Neural crest cell (in vitro differentiated cells): ENCODE data around the gene FRMD4A. TPM values are rescaled to one million over a fixed set of nuclear protein-coding genes. Genes with fewer than 3 reads are reported as not detected.

ENCODE experiments used
- DNase-seq: peaks from one replicate; pipeline ENCODE4 v3.0.0; 2021; ENCODE audit warnings: low read depth, mixed read lengths, low spot score
- H3K27ac Mint-ChIP-seq: one replicate; pipeline ENCODE4 v1.8.0; 2021; ENCODE audit warnings: mild to moderate bottlenecking, mixed read lengths; ENCODE audit not compliant: unreplicated experiment
- H3K27me3 Mint-ChIP-seq: 2 replicates; pipeline ENCODE4 v1.8.0; 2021; ENCODE audit warnings: low read depth, mild to moderate bottlenecking, mixed read lengths
- H3K36me3 Mint-ChIP-seq: 2 replicates; pipeline ENCODE4 v1.8.0; 2021; ENCODE audit warnings: low read depth, mild to moderate bottlenecking, mixed read lengths
- H3K4me1 Mint-ChIP-seq: 2 replicates; pipeline ENCODE4 v1.8.0; 2021; ENCODE audit warnings: mixed read lengths
- H3K4me3 Mint-ChIP-seq: one replicate; pipeline ENCODE4 v1.8.0; 2021; ENCODE audit warnings: mild to moderate bottlenecking, mixed read lengths
- H3K9me3 Mint-ChIP-seq: 2 replicates; pipeline ENCODE4 v1.8.0; 2021; ENCODE audit warnings: mixed read lengths
- total RNA-seq: library from RNA; stranded (reverse); gene quantifications from 2 replicates; pipeline ENCODE4 v1.2.1, GENCODE V29; 2021
- TF ChIP-seq, protein P1 (sequence below): fragments of 200-600 bp; sonication (generic); conservative IDR thresholded peaks from 2 replicates; pipeline ENCODE4 v1.5.0; 2021; ENCODE audit warnings: antibody characterized with exemption, mild to moderate bottlenecking

The FRMD4A gene
- total RNA-seq, 1 donor from 2014 or later = 65.3 TPM

DNA sequence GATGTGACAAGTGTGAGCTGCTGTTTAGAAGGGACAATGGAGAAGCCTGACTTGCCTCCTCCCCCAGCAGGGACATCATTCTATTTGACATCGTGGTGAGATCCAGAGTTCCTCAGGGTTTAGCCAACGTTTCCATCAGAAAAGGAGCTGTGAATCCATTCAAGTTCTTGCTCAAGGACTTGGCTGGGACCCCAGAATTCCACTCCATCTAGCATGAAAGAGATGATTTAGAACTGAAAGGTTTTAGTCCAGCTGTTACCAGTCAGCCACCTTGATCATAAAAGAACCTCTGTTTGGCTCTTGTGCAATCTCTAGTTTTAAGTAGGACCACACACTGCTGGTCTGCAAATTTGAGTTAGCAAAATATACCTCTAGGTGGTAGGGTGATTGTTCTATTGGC, 337.6 kb downstream of the FRMD4A start:
- no peak for DNase-seq
- H3K4me3 Mint-ChIP-seq = no peak overlapping the region
- no peak overlapping the region for H3K27ac Mint-ChIP-seq
- H3K27me3 Mint-ChIP-seq = no peaks in the 10 kb centered on the region
- H3K4me1 Mint-ChIP-seq = peaks cover 57% of the 10 kb centered on the region
- TF ChIP-seq, protein P1, sequence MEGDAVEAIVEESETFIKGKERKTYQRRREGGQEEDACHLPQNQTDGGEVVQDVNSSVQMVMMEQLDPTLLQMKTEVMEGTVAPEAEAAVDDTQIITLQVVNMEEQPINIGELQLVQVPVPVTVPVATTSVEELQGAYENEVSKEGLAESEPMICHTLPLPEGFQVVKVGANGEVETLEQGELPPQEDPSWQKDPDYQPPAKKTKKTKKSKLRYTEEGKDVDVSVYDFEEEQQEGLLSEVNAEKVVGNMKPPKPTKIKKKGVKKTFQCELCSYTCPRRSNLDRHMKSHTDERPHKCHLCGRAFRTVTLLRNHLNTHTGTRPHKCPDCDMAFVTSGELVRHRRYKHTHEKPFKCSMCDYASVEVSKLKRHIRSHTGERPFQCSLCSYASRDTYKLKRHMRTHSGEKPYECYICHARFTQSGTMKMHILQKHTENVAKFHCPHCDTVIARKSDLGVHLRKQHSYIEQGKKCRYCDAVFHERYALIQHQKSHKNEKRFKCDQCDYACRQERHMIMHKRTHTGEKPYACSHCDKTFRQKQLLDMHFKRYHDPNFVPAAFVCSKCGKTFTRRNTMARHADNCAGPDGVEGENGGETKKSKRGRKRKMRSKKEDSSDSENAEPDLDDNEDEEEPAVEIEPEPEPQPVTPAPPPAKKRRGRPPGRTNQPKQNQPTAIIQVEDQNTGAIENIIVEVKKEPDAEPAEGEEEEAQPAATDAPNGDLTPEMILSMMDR = no peak
- H3K9me3 Mint-ChIP-seq = peaks cover 8% of the 10 kb centered on the region
- peaks cover 8% of the 10 kb centered on the region for H3K36me3 Mint-ChIP-seq

DNA sequence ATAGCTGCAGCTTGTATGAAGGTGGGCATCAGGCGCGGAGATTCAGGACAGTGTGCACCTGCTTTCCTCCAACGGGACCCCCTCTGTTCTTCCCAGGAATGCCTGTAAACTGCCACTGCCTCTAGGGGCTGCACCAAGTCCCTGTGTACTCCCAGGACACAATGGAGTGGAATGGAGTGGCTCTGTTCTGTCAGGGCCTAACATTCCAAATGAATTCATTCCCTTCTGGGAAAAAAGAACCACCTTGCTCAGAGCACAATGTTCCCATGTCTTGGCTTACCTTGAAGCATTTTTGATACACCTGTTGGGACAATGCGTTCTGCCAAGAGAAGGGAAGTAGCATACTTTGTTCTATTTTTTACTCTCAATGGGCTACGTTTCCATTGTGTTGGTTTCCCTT, 339.4 kb downstream of the FRMD4A start:
- TF ChIP-seq, protein P1 = no peak
- peaks cover 58% of the 10 kb centered on the region for H3K4me1 Mint-ChIP-seq

DNA sequence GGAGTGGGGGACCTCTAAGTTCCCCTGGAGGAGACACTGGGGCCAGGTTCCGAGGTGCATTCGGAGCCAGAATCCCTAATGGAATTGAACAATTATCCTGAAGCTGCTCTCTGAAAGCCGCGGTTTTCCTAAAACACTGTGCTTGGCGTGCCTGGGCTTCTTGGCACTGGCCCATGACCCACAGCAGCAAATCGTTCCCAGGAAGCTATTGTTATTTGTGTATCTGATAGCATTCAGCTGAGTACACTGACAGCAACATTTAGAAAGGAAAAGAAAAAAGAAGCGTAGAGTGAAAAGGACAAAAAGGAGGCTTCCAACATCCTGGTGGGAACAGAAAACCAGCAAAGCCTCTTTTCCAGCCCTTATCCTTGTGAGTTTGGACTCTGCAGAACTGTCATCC, 339.8 kb downstream of the FRMD4A start:
- Mint-ChIP-seq H3K27me3 (no peaks in the 10 kb centered on the region), H3K36me3 (peaks cover 10% of the 10 kb centered on the region), H3K27ac (peak overlapping the region; percentile 60), H3K9me3 (peaks cover 8% of the 10 kb centered on the region), H3K4me1 (peaks cover 55% of the 10 kb centered on the region), H3K4me3 (no peak overlapping the region)
- TF ChIP-seq, protein P1 = no peak
- DNase-seq = no peak

More for the DNA sequence above, 339.4 kb downstream of the FRMD4A start:
- Mint-ChIP-seq H3K27me3 (no peaks in the 10 kb centered on the region), H3K9me3 (peaks cover 8% of the 10 kb centered on the region), H3K27ac (no peak overlapping the region), H3K36me3 (peaks cover 10% of the 10 kb centered on the region), H3K4me3 (no peak overlapping the region)
- no peak for DNase-seq

DNA sequence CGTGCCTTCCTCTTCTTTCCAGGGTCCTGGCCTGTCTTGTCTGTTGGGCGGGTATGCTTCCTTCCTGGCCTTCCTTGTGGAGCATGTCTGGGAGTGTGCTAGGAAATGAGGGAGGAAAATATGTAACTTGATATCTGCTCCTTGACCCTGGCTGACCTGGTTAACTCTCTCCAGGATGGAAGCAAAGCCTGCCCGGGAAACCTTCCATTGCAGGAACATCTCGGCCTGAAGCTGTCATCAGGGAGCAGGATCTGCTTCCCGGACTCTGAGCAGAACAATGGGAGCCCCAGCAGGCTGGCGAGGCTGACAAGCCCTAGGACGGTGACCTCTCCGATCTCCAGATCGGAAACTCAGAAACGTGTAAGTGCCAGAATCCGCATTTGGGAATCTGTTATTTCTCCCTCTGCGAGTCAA, 340.3 kb downstream of the FRMD4A start:
- H3K36me3 Mint-ChIP-seq = peaks cover 10% of the 10 kb centered on the region
- no peaks in the 10 kb centered on the region for H3K27me3 Mint-ChIP-seq
- H3K4me3 Mint-ChIP-seq = peak overlapping the region; percentile 48
- H3K27ac Mint-ChIP-seq = peak overlapping the region; percentile 60
- H3K4me1 Mint-ChIP-seq = peaks cover 55% of the 10 kb centered on the region
- TF ChIP-seq, protein P1 = no peak
- DNase-seq = no peak
- H3K9me3 Mint-ChIP-seq = peaks cover 8% of the 10 kb centered on the region

DNA sequence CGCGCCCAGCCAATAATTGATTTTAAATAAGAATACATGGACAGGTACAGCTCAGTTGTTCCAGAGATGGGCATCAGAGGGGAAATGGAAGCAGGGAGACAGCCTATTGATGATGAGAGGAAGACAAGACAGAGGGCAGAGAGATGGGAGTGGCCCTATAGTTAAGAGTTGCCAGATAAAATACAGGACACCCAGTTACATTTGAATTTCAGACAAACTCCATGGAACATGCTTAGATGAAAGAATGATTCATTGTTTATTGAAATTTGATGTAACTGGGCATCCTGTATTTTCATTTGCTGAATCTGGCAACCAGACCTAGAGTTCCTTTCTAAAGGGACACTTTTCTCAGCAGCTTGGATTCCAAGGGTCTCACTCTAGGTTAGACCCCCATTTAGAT, 341.1 kb downstream of the FRMD4A start:
- Mint-ChIP-seq H3K4me3 (no peak overlapping the region), H3K27ac (no peak overlapping the region), H3K9me3 (peaks cover 8% of the 10 kb centered on the region), H3K36me3 (peaks cover 5% of the 10 kb centered on the region), H3K4me1 (peaks cover 52% of the 10 kb centered on the region), H3K27me3 (no peaks in the 10 kb centered on the region)
- TF ChIP-seq, protein P1 = no peak
- DNase-seq = no peak

DNA sequence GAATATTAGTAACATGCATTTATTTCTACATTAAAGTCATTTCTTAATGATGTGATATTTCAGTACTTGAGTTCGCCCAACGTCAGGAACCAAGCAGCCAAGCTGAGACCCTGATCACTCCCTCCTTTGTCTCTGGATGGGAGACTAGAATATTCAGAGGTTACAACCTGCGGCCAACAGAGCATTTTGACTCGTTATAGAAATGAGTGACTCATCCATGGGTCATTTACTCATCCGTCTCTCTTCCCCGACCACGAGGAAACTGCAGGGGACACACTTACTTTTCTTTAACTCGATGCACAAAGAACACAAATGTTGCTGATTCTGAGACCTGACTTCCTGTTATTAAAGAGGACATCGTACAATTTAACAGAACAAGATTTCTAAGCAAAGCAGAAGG, 343.3 kb downstream of the FRMD4A start:
- H3K27ac Mint-ChIP-seq = peak overlapping the region; percentile 70
- peaks cover 8% of the 10 kb centered on the region for H3K9me3 Mint-ChIP-seq
- peaks cover 58% of the 10 kb centered on the region for H3K4me1 Mint-ChIP-seq
- no peak for DNase-seq
- no peaks in the 10 kb centered on the region for H3K27me3 Mint-ChIP-seq
- H3K36me3 Mint-ChIP-seq = peaks cover 5% of the 10 kb centered on the region
- TF ChIP-seq, protein P1 = no peak
- H3K4me3 Mint-ChIP-seq = peak overlapping the region; percentile 9
